HG02798 (cell line): ENCODE data around the gene GPR152.
"Not testable (repeated sequence)": the region's sequence is repeated elsewhere in the genome, so short reads cannot be mapped to it uniquely, and the experiment has no call there.

ENCODE experiments used
- ATAC-seq: cut with Tn5 transposase; IDR thresholded peaks from one replicate; pipeline ENCODE4 v1.9.1; 2021; ENCODE audit warnings: mild to moderate bottlenecking; ENCODE audit not compliant: unreplicated experiment, poor library complexity

GPR152 gene

GRCh38 chr11:67431346-67432249 is 20.9 kb downstream of the GPR152 start:
- ATAC-seq = no peak

GRCh38 chr11:67429722-67430121 is 22.8 kb downstream of the GPR152 start:
- no peak for ATAC-seq

- no peak for ATAC-seq
Observed at GRCh38 chr11:67429038-67429668, 23.4 kb downstream of the GPR152 start.

- ATAC-seq = peak; percentile 91
Observed at GRCh38 chr11:67428052-67429001, 24.2 kb downstream of the GPR152 start, which contains the start of gene RPS6KB2. Gene RPS6KB2 (plus strand): TSS chr11:67428494. CDS start chr11:67428546, 52 bp downstream.

GRCh38 chr11:67427364-67427859 is 25.1 kb downstream of the GPR152 start:
- not testable (repeated sequence) for ATAC-seq

DNA sequence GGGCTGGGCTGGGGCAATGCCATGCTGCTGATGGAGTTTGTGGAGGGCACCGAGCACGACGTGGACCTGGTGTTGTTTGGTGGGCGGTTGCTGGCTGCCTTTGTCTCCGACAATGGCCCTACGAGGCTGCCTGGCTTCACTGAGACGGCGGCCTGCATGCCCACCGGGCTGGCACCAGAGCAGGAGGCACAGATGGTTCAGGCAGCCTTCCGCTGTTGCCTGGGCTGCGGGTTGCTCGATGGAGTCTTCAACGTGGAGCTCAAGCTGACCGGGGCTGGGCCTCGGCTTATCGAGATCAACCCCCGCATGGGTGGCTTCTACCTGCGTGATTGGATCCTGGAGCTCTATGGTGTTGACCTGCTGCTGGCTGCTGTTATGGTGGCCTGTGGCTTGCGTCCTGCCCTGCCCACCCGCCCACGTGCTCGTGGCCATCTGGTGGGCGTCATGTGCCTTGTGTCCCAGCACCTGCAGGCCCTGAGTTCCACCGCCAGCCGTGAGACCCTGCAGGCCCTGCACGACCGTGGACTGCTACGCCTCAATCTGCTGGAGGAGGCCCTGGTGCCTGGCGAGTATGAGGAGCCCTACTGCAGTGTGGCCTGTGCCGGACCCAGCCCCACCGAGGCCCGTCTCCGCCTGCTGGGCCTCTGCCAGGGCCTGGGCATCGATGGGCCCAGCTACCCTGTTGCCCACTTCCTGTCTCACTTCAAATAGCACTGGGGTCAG is 28.5 kb downstream of the GPR152 start:
- no peak for ATAC-seq

- no peak for ATAC-seq
Observed at GRCh38 chr11:67423466-67423865, 29.1 kb downstream of the GPR152 start.

GRCh38 chr11:67422891-67423290 is 29.6 kb downstream of the GPR152 start:
- no peak for ATAC-seq

DNA sequence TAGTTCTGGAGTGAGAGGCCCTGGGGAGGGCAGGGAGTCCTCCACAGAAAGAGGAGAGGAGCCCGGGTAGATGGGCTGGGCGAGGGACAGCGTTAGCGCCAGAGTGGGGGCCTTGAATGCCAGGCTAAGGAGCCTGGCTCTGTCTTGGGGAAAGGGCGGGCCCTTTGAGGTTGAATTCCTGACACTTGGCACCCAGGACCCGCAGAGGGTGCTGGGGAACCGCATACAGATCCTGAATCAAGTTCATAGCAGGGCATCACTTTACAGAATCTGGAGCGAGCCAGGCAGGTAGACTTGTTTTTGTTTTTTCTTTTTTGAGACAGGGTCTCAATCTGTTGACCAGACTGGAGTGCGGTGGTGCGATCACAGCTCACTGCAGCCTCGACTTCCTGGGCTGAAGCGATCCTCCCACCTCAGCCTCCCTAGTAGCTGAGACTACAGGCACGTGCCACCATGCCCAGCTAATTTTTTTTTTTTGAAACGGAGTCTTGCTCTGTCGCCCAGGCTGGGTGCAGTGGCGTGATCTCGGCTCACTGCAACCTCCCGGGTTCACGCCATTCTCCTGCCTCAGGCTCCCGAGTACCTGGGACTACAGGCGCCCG is 31.0 kb downstream of the GPR152 start:
- ATAC-seq = no peak

- peak; percentile 90 for ATAC-seq
Observed at GRCh38 chr11:67420646-67421429, 31.7 kb downstream of the GPR152 start.

DNA sequence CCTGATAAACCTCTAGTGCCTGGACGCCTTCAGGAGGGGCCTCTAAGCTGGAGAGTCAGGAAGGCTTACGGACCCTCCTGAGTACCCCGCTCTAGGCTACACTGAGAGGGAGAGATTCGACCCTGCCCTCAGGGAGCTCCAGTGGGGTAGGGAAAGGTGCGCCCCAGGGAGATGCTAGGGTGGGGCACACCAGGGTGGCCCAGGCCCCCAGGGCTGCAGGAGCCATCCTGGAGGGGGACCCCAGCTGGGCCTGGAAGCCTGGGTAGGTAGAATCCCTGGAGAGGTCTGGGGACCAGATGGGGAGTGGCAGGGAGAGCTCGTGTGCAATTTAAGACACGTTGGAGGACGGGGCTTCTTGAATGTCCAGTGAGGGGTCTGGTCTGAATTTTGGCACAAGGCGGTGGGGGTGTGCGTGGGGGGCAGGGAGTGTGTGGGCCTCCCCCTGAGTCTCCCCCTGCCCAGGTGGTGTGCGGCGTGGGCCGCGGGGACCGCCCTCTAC is 32.3 kb downstream of the GPR152 start:
- ATAC-seq = no peak

DNA sequence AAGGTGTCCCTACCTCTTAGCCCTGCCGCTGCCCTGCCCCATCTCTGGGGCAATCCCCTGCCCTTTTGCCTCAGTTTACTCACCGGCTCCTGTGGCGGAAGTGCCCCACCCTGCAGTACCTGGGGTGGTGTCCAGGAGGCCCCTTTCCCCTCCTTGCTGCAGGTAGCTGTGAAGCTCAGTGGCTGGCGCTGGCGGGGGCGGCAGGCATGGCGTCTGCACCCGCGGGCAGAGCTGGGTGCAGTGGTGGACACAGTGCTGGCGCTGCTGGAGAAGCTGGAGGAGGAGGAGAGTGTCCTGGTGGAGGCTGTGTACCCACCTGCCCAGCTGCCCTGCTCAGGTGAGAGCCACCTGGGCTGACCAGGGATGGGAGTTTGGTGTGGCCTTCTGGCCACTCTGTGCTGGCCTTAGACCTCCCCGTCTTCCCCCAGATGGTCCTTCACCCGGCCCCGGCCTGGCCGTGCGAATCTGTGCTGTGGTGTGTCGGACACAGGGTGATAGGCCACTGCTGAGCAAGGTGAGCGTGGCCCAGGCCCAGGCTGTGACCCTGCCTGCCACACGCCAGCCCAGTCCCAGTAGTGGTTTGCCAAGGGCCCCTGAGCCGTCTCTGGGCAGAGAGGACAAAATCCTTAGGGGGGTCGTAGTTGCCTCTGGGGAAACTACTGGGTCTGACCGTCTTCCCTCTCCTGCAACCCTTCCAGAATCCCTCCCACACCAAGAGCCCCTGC is 33.0 kb downstream of the GPR152 start:
- ATAC-seq = no peak

GRCh38 chr11:67418476-67419281 is 33.9 kb downstream of the GPR152 start:
- no peak for ATAC-seq

GRCh38 chr11:67417425-67417824 is 35.1 kb downstream of the GPR152 start:
- ATAC-seq = no peak

DNA sequence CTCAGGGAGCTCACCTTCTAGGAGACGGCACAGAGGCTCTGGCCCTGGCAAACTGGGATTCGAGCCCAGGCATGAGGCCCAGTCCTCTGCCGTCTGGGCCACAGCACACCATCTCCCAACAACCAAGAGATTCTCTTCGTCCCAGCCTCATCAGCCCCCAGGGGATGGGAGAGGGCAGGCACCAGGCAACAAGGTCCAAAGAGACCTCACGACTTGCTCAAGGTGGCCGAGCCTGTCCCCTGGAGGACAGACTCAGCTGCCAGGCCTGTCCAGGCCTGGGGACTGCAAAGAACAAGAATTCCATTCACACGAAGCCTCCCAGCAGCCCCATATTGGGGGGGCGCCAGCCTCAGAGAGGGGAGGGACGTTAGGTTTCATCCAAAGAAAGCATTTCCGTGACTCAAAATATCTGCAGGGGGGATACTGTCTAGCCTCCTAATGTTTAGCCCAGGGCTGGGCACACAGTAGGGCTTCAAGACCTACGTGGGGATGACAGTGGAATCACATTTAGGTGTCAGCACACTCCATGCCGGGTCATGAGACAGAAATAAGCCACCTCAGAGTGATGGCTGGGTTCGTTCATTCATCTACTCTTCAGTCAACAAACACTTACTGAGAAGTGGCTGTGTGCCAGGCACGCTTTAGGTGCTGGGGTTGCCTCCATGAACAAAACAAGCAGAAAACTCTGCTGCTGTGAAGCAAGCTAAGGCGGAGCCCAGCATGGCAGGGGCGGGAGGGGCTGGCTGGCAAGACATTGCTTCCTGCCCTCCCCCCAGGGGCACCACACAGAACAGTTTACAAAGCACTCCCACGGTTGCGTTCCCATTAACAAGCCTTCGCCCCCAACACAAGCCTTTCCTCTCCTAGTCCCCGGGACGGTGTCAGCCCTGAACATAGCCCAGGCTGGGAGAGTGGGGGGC is 35.9 kb downstream of the GPR152 start:
- ATAC-seq = no peak
